GM08714 (cell line): Measurements from ENCODE around the gene ZNF341.

Source experiments
- H3K4me3 ChIP-seq: fragments of 200-500 bp; sonication (Bioruptor generic); 2 replicates; pipeline ENCODE4 v1.5.1; 2014; ENCODE audit warnings: mild to moderate bottlenecking, low read length, inconsistent platforms
- ZNF274 ChIP-seq: IDR thresholded peaks from 2 replicates; pipeline ENCODE4 v1.6.1; 2012; ENCODE audit warnings: mild to moderate bottlenecking, low read depth, low read length

ZNF341 gene

GRCh38 chr20:33836277-33836676, 104.5 kb downstream of the ZNF341 start:
- H3K4me3 ChIP-seq, result no peak overlapping the region
- no peak for TF ChIP-seq ZNF274

GRCh38 chr20:33837096-33837830, 105.5 kb downstream of the ZNF341 start:
- TF ChIP-seq ZNF274, result no peak
- no peak overlapping the region for H3K4me3 ChIP-seq

- no peak for TF ChIP-seq ZNF274
- no peak overlapping the region for H3K4me3 ChIP-seq
Measured at GRCh38 chr20:33838035-33838864, 106.5 kb downstream of the ZNF341 start.

- TF ChIP-seq ZNF274, result no peak
- H3K4me3 ChIP-seq, result no peak overlapping the region
Measured at GRCh38 chr20:33839591-33839990, 107.8 kb downstream of the ZNF341 start.

GRCh38 chr20:33840160-33840559, 108.4 kb downstream of the ZNF341 start:
- H3K4me3 ChIP-seq, result no peak overlapping the region
- TF ChIP-seq ZNF274, result no peak

GRCh38 chr20:33840759-33841435, 109.1 kb downstream of the ZNF341 start:
- H3K4me3 ChIP-seq, result no peak overlapping the region
- TF ChIP-seq ZNF274, result no peak

GRCh38 chr20:33841436-33841799, 109.6 kb downstream of the ZNF341 start:
- no peak for TF ChIP-seq ZNF274
- no peak overlapping the region for H3K4me3 ChIP-seq
